Stimulated activated CD4-positive, alpha-beta T cell treated with anti-CD3 and anti-CD28 coated beads, Interleukin-4, amount 100 ng/mL, for 24 hours (primary cell): ENCODE results near the gene ZBTB1.
A peak's percentile ranks its signal among the peaks of the same experiment; 100 is the strongest.

ENCODE experiments used
- DNase-seq: peaks from one replicate; pipeline ENCODE4 v3.0.0-alpha.2; 2020

The ZBTB1 gene

DNA sequence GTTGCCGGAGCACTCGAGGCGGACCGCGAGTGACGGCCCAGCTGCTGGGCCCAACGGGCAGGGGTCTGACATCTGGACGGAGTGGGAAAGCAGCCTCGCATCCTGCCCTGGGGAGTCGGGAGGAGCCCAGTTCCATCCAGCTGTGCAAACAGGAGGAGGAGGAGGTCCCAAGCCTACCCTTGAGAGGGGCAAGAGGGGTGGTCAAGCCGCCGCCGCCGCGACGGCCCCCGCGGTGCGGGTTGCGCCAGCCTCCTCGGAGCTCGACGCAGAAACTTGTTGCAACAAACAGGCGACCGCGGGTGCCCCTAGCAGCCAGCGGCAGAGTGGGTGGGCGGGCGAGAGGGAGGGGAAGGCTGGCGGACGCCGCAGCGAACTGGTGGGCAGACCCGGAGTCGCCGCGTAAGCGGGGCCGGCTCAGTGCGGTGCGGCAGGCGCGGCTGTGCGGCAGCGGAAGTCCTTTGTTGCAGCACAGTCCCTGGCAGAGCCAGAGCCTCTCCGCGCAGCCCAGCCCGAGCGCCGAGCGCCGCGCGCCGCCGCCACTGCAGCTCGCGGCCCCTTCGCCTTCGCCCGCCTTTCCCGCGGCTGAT lies at the start of gene ZBTB1:
ZBTB1 (plus strand) TSS at position 461 of the 587 bp plus-strand sequence. CDS start 16,735 bp downstream, outside the sequence.
- DNase-seq = peak; percentile 90

- DNase-seq = no peak
These were observed 45.0 kb upstream of the ZBTB1 start for GRCh38 chr14:64459405-64460136.

GRCh38 chr14:64461221-64461620 lies 43.3 kb upstream of the ZBTB1 start:
- DNase-seq = no peak

GRCh38 chr14:64463195-64463594 lies 41.4 kb upstream of the ZBTB1 start:
- DNase-seq = no peak

- DNase-seq = no peak
These were observed 40.7 kb upstream of the ZBTB1 start for GRCh38 chr14:64463873-64464272.

DNA sequence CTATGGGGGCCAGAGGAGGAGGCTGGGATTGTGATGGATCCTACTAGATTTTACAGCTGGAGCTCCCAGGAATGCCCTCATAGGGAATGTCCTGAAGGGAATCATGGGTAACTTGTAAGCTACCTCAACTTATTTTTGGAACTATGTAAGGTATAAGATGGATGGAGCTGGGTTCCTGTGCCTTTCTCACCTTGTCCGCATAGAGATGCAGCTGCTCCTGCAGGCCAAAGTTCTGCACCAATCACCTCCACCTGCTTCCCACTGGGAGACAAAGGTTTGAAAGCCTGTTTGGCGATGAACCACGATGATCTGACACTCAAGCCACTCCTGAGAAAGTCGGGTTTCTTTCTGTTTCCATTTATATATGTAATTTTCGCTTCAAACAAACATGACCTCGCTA lies 39.9 kb upstream of the ZBTB1 start:
- DNase-seq = no peak

GRCh38 chr14:64465191-64465822 lies 39.3 kb upstream of the ZBTB1 start, which contains the start of gene AKAP5:
Gene AKAP5, plus strand, starts transcription at chr14:64465499. Its CDS starts 2,896 bp downstream, at chr14:64468395.
- DNase-seq = peak; percentile 59

GRCh38 chr14:64465831-64466554 lies 38.6 kb upstream of the ZBTB1 start:
- no peak for DNase-seq

DNA sequence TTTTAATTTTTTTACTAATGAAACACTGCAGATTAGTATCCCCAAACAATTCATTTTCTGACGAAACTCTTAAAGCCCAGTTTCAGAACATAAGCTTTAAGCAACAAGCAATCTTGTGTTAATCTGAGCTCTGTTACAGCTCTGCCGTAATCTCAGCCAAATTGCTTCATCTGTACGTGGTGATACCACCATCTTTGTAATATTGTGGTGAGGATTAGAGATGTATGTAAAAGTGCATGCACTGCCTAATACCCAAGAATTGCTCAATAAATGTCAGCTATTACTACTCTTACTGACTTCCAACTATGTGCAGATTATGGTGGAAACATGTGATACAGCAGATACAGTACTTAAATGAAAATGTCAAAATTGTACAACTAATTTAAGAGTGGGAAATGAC lies 37.5 kb upstream of the ZBTB1 start:
- DNase-seq = no peak

- DNase-seq = no peak
These were observed 37.0 kb upstream of the ZBTB1 start for GRCh38 chr14:64467566-64467965.

DNA sequence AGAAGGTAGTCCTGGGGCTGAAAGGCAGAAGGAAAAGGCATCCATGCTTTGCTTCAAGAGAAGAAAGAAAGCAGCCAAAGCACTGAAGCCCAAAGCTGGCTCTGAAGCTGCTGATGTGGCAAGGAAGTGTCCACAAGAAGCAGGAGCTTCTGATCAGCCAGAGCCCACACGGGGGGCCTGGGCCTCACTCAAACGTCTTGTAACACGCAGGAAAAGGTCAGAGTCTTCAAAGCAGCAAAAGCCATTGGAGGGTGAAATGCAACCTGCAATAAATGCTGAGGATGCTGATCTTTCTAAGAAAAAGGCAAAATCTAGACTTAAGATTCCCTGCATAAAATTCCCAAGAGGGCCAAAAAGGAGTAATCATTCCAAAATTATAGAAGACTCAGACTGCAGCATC lies 36.1 kb upstream of the ZBTB1 start:
- DNase-seq = no peak

DNA sequence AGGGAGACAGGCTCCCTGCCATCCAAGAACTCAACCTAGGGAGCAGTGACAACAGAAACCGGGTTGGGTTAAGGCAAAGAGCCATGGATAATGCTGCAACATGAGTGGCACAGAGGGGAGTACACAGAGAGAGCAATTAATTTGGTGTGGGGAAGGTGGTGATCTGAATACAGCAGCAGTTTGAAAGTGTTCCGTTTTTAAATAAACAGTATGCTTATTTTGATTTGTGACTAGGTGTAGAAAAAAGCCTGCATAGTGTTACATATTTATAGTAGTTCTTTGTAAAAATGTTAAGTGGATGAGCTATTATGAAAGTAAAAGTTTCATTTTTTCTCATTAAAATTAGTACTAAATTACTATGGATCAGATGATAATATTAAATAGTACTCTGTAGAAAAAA lies 30.5 kb upstream of the ZBTB1 start:
- no peak for DNase-seq

DNA sequence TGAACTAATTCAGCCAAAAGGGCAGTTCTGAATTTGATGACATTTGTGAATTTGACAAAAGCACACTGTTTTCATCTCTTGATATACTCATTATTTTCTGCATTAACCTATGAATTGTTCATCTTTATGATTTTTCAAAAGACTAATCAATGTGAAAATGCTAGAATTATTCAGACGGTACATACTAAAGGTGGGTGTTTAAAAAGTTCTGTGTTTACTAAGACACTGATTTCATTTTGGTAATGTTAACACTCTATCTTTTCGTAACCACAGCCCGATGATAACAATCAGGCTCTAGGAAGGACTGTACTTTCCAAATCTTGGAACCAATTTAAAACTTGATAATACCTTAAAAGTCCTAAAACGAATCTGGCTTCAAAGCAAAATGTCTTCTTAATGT lies 29.9 kb upstream of the ZBTB1 start:
- no peak for DNase-seq

- DNase-seq = no peak
These were observed 28.8 kb upstream of the ZBTB1 start for GRCh38 chr14:64475585-64476273.

- no peak for DNase-seq
These were observed 28.1 kb upstream of the ZBTB1 start for GRCh38 chr14:64476438-64476837.

DNA sequence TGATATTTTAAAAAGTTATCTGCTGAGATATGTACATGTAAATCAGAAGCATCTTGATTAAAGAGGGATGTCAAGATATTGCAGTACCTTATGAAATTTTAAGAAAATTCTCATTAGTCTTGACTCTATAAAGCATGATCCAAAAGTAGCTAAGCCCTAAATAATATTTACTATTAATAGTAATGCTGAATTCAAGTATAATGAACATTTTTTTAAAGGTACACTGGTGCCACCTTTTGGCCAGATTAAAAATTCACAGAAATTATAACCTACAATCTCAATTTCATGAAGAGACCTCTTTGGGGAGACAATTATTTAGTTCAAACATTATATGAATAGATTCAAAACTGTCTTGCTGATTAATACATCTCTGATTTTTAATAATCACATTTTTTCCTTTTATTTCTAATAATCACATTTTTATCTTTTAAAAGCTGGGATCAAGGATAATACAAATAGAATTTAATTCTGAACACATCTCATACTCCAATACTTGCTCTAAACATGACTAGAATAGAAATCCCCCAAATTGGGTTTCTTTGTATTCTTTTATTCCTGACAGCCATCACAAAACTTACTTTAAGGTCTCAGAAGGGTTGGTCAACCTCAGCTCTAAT lies 25.8 kb upstream of the ZBTB1 start:
- no peak for DNase-seq

DNA sequence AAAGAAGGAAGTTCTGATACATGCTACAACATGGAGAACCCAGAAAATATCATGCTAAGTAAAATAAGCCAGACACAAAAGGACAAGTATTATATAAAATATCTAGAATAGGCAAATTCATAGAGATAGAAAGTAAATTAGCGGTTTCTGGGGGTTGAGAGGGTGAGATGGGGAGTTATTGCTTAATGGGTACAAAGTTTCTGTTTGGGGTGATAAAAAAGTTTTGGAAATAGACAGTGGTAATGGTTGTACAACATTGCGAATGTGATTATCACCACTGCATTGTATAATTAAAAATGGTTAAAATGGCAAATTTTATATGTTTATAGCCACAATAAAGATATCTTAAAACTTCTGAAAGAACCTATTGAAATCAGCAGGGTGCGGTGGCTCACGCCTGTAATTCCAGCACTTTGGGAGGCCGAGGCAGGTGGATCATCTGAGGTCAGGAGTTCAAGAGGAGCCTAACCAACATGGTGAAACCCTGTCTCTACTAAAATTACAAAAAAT lies 15.9 kb upstream of the ZBTB1 start:
- no peak for DNase-seq

DNA sequence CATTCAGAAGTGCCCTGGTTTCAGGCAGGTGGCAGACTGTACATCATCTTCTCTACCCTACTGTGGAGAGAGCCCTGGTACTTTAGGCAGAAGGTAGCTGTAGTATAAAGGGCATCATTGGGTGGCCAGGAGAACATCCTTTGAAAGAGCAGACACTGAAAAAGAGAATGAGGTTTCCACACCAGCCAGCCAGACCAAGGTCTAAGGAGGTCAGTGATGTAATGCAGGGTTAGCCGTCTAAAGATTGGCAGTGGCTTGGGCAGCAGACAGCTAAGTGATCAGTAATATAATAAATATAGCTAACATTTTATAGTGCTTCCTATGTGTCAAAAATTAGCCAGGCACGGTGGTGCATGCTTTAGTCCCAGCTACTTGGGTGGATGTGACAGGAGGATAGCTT lies 12.9 kb upstream of the ZBTB1 start:
- no peak for DNase-seq

- DNase-seq = no peak
These were observed 11.1 kb upstream of the ZBTB1 start for GRCh38 chr14:64493455-64493854.

DNA sequence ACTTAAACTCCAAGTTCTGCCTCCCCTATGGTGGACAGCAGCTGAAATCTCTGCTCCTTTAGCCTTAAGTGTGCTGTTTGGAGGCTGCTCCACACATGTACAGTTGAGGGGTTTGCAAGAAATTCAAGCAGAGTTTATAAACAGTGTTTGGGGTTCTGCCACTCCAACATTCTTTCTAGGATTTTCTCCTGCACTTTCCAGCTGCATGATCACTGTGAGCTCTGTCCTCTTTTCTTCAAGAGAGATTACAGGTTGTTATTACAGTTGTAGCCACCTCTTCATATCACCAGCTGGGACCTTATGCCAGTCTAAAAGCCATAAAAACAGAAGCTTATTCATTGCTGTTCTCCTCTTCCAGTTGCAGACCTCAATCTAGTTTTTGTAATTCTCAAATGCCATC lies 9.3 kb upstream of the ZBTB1 start:
- no peak for DNase-seq

- DNase-seq = no peak
These were observed 7.8 kb upstream of the ZBTB1 start for GRCh38 chr14:64496764-64497163.

GRCh38 chr14:64500088-64500487 lies 4.5 kb upstream of the ZBTB1 start:
- DNase-seq = no peak
